B cell (primary cell): Measurements from ENCODE around the gene SPEG. TPM values are rescaled to one million over a fixed set of nuclear protein-coding genes. Genes with fewer than 3 reads are reported as not detected.

Source experiments
- ATAC-seq: fragments of 200-7000 bp; cut with Tn5 transposase; one replicate; pipeline ENCODE4 v1.10.0; 2021; ENCODE audit warnings: low read depth, mild to moderate bottlenecking, moderate number of reproducible peaks, moderate library complexity
- CTCF ChIA-PET: fragments of 350-600 bp; sonication (Branson Sonifier 250); formaldehyde crosslinking; loops from one replicate; lab custom pipeline; 2021; ENCODE audit warnings: antibody characterized with exemption, inconsistent platforms; lab: Charles Lee
- POLR2A ChIA-PET: fragments of 350-600 bp; sonication (Branson Sonifier 250); formaldehyde crosslinking; loops from one replicate; lab custom pipeline; 2021; ENCODE audit warnings: antibody characterized with exemption; lab: Charles Lee
- DNase-seq: peaks from one replicate; pipeline ENCODE4 v3.0.0; 2013
- H2AFZ ChIP-seq: 2 replicates; pipeline ENCODE4 v1.6.1; 2012; ENCODE audit warnings: mild to moderate bottlenecking, low read depth, low read length; ENCODE audit not compliant: insufficient read depth, poor library complexity, severe bottlenecking
- H3K27ac ChIP-seq, 2 donors: 1 replicate in 1 of 2; 2 replicates in 1 of 2; pipeline ENCODE4 v1.5.1; 2012 to 2013; ENCODE audit warnings: low read length in 2 of 2, mild to moderate bottlenecking in 2 of 2, moderate library complexity in 1 of 2
- H3K27me3 ChIP-seq, 4 experiments: fragments of 200-600 bp in 1 of 4; sonication (generic) in 1 of 4; replicated peaks in 1 of 4; 1 replicate in 2 of 4; 2 replicates in 2 of 4; pipeline versions ENCODE4 v1.6.1 to v1.7.0; 2013 to 2016; ENCODE audit warnings: low read length in 3 of 4, mild to moderate bottlenecking in 2 of 4, mixed read lengths in 1 of 4, moderate library complexity in 1 of 4; ENCODE audit not compliant: insufficient read depth in 4 of 4, control insufficient read depth in 3 of 4; ENCODE audit errors: control extremely low read depth in 1 of 4
- H3K36me3 ChIP-seq, 2 experiments: replicated peaks in 1 of 2; 1 replicate in 1 of 2; 2 replicates in 1 of 2; pipeline versions ENCODE4 v1.6.1 to v1.7.1; 2013; ENCODE audit warnings: low read length in 1 of 2; ENCODE audit not compliant: insufficient read depth in 2 of 2, control insufficient read depth in 1 of 2; ENCODE audit errors: control extremely low read depth in 1 of 2, extremely low read depth in 1 of 2
- H3K4me1 ChIP-seq, 2 donors: fragments of 200-600 bp in 1 of 2; sonication (generic) in 1 of 2; 1 replicate in 1 of 2; 2 replicates in 1 of 2; pipeline versions ENCODE4 v1.5.1 to v1.6.1; 2013 to 2017; ENCODE audit warnings: low read length in 2 of 2; ENCODE audit not compliant: control insufficient read depth in 2 of 2, insufficient read depth in 2 of 2
- H3K4me2 ChIP-seq: replicated peaks from 2 replicates; pipeline ENCODE3; 2012; ENCODE audit warnings: mild to moderate bottlenecking, low read depth, low read length; ENCODE audit not compliant: poor library complexity, severe bottlenecking
- H3K4me3 ChIP-seq, 5 experiments: fragments of 200-600 bp in 1 of 5; sonication (generic) in 1 of 5; 1 replicate in 3 of 5; 2 replicates in 2 of 5; pipeline versions ENCODE4 v1.5.1 to v1.7.0; 2011 to 2016; ENCODE audit warnings: low read length in 4 of 5, mild to moderate bottlenecking in 4 of 5, low read depth in 2 of 5, control low read depth in 1 of 5, moderate library complexity in 1 of 5; ENCODE audit not compliant: insufficient read depth in 1 of 5; ENCODE audit errors: control extremely low read depth in 1 of 5, extremely low read depth in 1 of 5
- H3K79me2 ChIP-seq: fragments of 200-600 bp; sonication (generic); one replicate; pipeline ENCODE4 v1.6.0; 2016; ENCODE audit warnings: low read length; ENCODE audit not compliant: control insufficient read depth, insufficient read depth
- H3K9ac ChIP-seq: fragments of 200-600 bp; sonication (generic); 2 replicates; pipeline ENCODE4 v1.6.1; 2017; ENCODE audit warnings: mild to moderate bottlenecking, low read length, moderate library complexity
- H3K9me3 ChIP-seq, 3 donors: one replicate each; pipeline versions ENCODE4 v1.6.1 to v1.7.1; 2013; ENCODE audit warnings: low read length in 2 of 3; ENCODE audit not compliant: control insufficient read depth in 2 of 3, insufficient read depth in 1 of 3; ENCODE audit errors: control extremely low read depth in 1 of 3
- H4K20me1 ChIP-seq: 2 replicates; pipeline ENCODE4 v1.6.0; 2012; ENCODE audit warnings: mild to moderate bottlenecking, low read length; ENCODE audit not compliant: insufficient read depth, control insufficient read depth, poor library complexity, severe bottlenecking
- H3K27ac Mint-ChIP-seq: one replicate; pipeline ENCODE4 v1.8.0; 2021; ENCODE audit warnings: mixed read lengths
- H3K27me3 Mint-ChIP-seq: one replicate; pipeline ENCODE4 v1.8.0; 2021; ENCODE audit warnings: mixed read lengths
- H3K4me1 Mint-ChIP-seq: one replicate; pipeline ENCODE4 v1.8.0; 2021; ENCODE audit warnings: mixed read lengths
- H3K4me3 Mint-ChIP-seq: one replicate; pipeline ENCODE4 v1.8.0; 2021; ENCODE audit warnings: mixed read lengths
- H3K9me3 Mint-ChIP-seq: one replicate; pipeline ENCODE4 v1.8.0; 2022; ENCODE audit warnings: mixed read lengths; ENCODE audit not compliant: insufficient read depth
- EZH2 ChIP-seq: IDR thresholded peaks from 2 replicates; pipeline ENCODE4 v1.6.1; 2012; ENCODE audit warnings: borderline replicate concordance, low read depth, mild to moderate bottlenecking, moderate library complexity, low read length; ENCODE audit not compliant: insufficient read depth, poor library complexity, severe bottlenecking
- WGBS: methylation state at CpG from one replicate; pipeline ENCODE4 v1.1.5; 2013; ENCODE audit warnings: missing lambda C conversion rate; ENCODE audit not compliant: insufficient coverage; 5-methylcytosine and 5-hydroxymethylcytosine counted together
- intact Hi-C: fragments of 100-400 bp; cut with micrococcal nuclease; formaldehyde crosslinking; loops from one replicate; pipeline ENCODE4 v1.10.0; 2022
- polyA plus RNA-seq: library from polyadenylated mRNA; depleted of rRNA; stranded (reverse); fragments of >200 nt; gene quantifications from 2 replicates; pipeline ENCODE4 v1.2.3, GENCODE V29; 2012
- total RNA-seq, 2 donors: library from RNA; stranded (reverse); fragments of 120-200 nt in 1 of 2; gene quantifications; 1 replicate in 1 of 2; 2 replicates in 1 of 2; pipeline versions ENCODE4 v1.2.3 to v1.2.4, GENCODE V29; 2013 to 2022
- TF ChIP-seq, protein P1 (sequence below): fragments of 200-600 bp; IDR thresholded peaks from one replicate; pipeline ENCODE4 v1.8.0; 2022; ENCODE audit warnings: antibody characterized with exemption, mild to moderate bottlenecking

SPEG gene
- total and polyA plus RNA-seq, 2 donors (not counting 1 experiment from before 2014, with no cell fraction given): 0.03 to 0.74 TPM

DNA sequence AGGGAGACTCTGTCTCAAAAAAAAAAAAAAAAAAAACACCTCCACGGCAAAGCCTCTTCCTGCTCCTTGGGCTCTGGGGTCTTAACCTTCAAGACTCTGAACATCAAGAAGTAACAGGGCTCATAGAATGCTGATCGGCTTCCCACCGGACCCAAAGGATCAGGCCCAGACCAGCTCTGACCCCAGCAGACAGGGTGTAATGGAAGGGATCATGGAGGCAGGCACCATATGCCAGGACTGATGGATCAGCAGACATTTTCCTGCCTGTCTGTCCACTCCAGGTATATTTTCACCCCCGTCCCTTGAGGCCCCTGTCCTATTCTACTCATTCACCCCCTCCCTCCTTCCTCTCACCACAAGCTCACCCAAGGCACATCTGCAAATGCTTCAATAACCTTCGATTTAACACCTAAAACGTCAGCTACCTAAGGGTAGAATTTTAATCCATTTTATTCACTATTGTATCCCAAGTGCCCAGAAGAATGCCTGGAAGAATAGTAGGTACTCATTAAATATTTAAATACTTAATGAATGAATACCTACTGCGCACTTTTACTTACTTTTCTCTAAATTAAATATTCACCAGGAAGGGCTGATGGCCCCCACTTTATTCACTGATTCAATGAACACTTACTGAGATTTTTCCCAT lies 4.6 kb upstream of the SPEG start:
- no peak overlapping the region for H2AFZ ChIP-seq
- Mint-ChIP-seq H3K4me3 (no peak overlapping the region), H3K27me3 (peaks cover 30% of the 10 kb centered on the region), H3K4me1 (no peaks in the 10 kb centered on the region), H3K27ac (no peak overlapping the region), H3K9me3 (no peaks in the 10 kb centered on the region)
- H3K27ac ChIP-seq: no peak overlapping the region
- peaks cover 0 to 2% of the 10 kb centered on the region in 2 donors for H3K4me1 ChIP-seq
- WGBS: 82% methylated on average over 3 of the region's 7 CpGs
- H3K27me3 ChIP-seq: peaks cover 0 to 20% (median 7%) of the 10 kb centered on the region in 4 experiments
- intact Hi-C loops: no loop called here
- H3K36me3 ChIP-seq: no peaks in the 10 kb centered on the region
- DNase-seq (no peak), ATAC-seq (no peak)
- peaks cover 0 to 4% (median 0%) of the 10 kb centered on the region in 3 donors for H3K9me3 ChIP-seq
- TF ChIP-seq, protein P1, sequence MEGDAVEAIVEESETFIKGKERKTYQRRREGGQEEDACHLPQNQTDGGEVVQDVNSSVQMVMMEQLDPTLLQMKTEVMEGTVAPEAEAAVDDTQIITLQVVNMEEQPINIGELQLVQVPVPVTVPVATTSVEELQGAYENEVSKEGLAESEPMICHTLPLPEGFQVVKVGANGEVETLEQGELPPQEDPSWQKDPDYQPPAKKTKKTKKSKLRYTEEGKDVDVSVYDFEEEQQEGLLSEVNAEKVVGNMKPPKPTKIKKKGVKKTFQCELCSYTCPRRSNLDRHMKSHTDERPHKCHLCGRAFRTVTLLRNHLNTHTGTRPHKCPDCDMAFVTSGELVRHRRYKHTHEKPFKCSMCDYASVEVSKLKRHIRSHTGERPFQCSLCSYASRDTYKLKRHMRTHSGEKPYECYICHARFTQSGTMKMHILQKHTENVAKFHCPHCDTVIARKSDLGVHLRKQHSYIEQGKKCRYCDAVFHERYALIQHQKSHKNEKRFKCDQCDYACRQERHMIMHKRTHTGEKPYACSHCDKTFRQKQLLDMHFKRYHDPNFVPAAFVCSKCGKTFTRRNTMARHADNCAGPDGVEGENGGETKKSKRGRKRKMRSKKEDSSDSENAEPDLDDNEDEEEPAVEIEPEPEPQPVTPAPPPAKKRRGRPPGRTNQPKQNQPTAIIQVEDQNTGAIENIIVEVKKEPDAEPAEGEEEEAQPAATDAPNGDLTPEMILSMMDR: no peak
- TF ChIP-seq EZH2: no peak
- POLR2A ChIA-PET: no interaction called here
- H3K4me3 ChIP-seq: no peak overlapping the region
- H3K4me2 ChIP-seq: no peak overlapping the region
- H3K9ac ChIP-seq: no peak overlapping the region
- no peaks in the 10 kb centered on the region for H3K79me2 ChIP-seq
- CTCF ChIA-PET: interaction anchor here (0.7 to 1.5 kb wide), 4 partner anchors 10 to 100 kb away, joined by 3 to 4 read pairs (median 3); no protein-coding TSS in a partner anchor
- H4K20me1 ChIP-seq: no peaks in the 10 kb centered on the region
